K562 (cell line): ENCODE measurements around the gene UBR3. TPM values are rescaled to one million over a fixed set of nuclear protein-coding genes. Genes with fewer than 3 reads are reported as not detected.
A peak's percentile ranks its signal among the peaks of the same experiment; 100 is the strongest.
"Not testable (repeated sequence)": the region's sequence is repeated elsewhere in the genome, so short reads cannot be mapped to it uniquely, and the experiment has no call there.

Experiments
- ATAC-seq: fragments of 200-7000 bp; cut with Tn5 transposase; 3 replicates; pipeline ENCODE4 v1.9.1; 2020; ENCODE audit warnings: moderate library complexity
- BruUV-seq: library from RNA; stranded (reverse); fragments of 400-500 nt; replicated peaks from 2 replicates; lab custom pipeline; 2021; lab: Mats Ljungman, UMichigan
- CTCF ChIA-PET: fragments of 300-600 bp; formaldehyde crosslinking; extraction: SDS; loops from one replicate; lab custom pipeline; 2021; ENCODE audit warnings: low intra/inter-chr PET ratio; lab: Yijun Ruan, JAX
- POLR2A ChIA-PET: fragments of 300-600, 350-650 bp; sonication (Branson Sonifier 250); formaldehyde crosslinking; extraction: SDS; loops from one replicate; lab custom pipeline; 2021; ENCODE audit warnings: antibody characterized with exemption, inconsistent platforms; lab: Yijun Ruan, JAX
- DNase-seq, 4 experiments: peaks; one replicate each; pipeline versions ENCODE4 v3.0.0 to v3.0.0-alpha.2; 2011 to 2018; ENCODE audit warnings: low spot score in 3 of 4, mixed read lengths in 3 of 4; ENCODE audit errors: extremely low read depth in 1 of 4
- FAIRE-seq: peaks from 2 replicates; lab custom pipeline; 2011; peaks lifted over from hg19 to GRCh38; lab: Jason Lieb, UNC
- H2AFZ ChIP-seq: 2 replicates; pipeline ENCODE4 v1.6.0; 2011; ENCODE audit warnings: low read depth, low read length, control low read depth, inconsistent platforms
- H3K27ac ChIP-seq: fragments of 200-600 bp; 3 replicates; pipeline ENCODE4 v1.8.0; 2011; ENCODE audit warnings: low read depth, mild to moderate bottlenecking, control low read depth, inconsistent platforms, low read length, moderate library complexity, mixed read lengths; ENCODE audit errors: extremely low read depth
- H3K27me3 ChIP-seq, 2 experiments: fragments of 300-600 bp in 1 of 2; 2 replicates in 1 of 2; 3 replicates in 1 of 2; pipeline versions ENCODE4 v1.6.0 to v1.8.0; 2011; ENCODE audit warnings: inconsistent platforms in 2 of 2, low read length in 2 of 2, mild to moderate bottlenecking in 1 of 2, mixed read lengths in 1 of 2, moderate library complexity in 1 of 2; ENCODE audit not compliant: control insufficient read depth in 2 of 2, insufficient read depth in 2 of 2
- H3K36me3 ChIP-seq: fragments of 300-600 bp; 3 replicates; pipeline ENCODE4 v1.8.0; 2011; ENCODE audit warnings: mild to moderate bottlenecking, low read length, inconsistent platforms; ENCODE audit not compliant: control insufficient read depth, insufficient read depth
- H3K4me1 ChIP-seq, 2 experiments: fragments of 200-600 bp in 1 of 2; replicated peaks in 1 of 2; 2 replicates in 1 of 2; 3 replicates in 1 of 2; pipeline versions ENCODE4 v1.5.1 to v1.8.0; 2011; ENCODE audit warnings: inconsistent platforms in 2 of 2, low read length in 2 of 2, mild to moderate bottlenecking in 1 of 2, mixed read lengths in 1 of 2, moderate library complexity in 1 of 2; ENCODE audit not compliant: control insufficient read depth in 2 of 2, insufficient read depth in 2 of 2
- H3K4me2 ChIP-seq: 2 replicates; pipeline ENCODE4 v1.6.1; 2011; ENCODE audit warnings: low read length, control low read depth, inconsistent platforms, mixed read lengths; ENCODE audit not compliant: insufficient read depth
- H3K4me3 ChIP-seq: fragments of 200-600 bp; sonication (generic), shearing (Covaris generic); 2 replicates; pipeline ENCODE4 v1.5.1; 2016; ENCODE audit warnings: control low read depth, inconsistent platforms
- H3K79me2 ChIP-seq: fragments of 200-600 bp; 3 replicates; pipeline ENCODE4 v1.8.0; 2011; ENCODE audit warnings: low read length, inconsistent platforms; ENCODE audit not compliant: control insufficient read depth, insufficient read depth
- H3K9ac ChIP-seq, 2 experiments: 2 replicates each; pipeline versions ENCODE4 v1.6.0 to v1.6.1; 2011; ENCODE audit warnings: low read depth in 2 of 2, low read length in 2 of 2, control low read depth in 1 of 2, inconsistent platforms in 1 of 2, mild to moderate bottlenecking in 1 of 2, mixed read lengths in 1 of 2; ENCODE audit not compliant: insufficient read depth in 1 of 2
- H3K9me1 ChIP-seq: one replicate; pipeline ENCODE4 v1.6.0; 2011; ENCODE audit warnings: inconsistent platforms, mild to moderate bottlenecking, low read length, moderate library complexity; ENCODE audit not compliant: control insufficient read depth, insufficient read depth
- H3K9me3 ChIP-seq: replicated peaks from 2 replicates; pipeline ENCODE4 v1.5.1; 2011; ENCODE audit warnings: low read depth, low read length, inconsistent platforms; ENCODE audit not compliant: control insufficient read depth, insufficient read depth
- H4K20me1 ChIP-seq: replicated peaks from 2 replicates; pipeline ENCODE4 v1.6.1; 2011; ENCODE audit warnings: low read length, inconsistent platforms, mixed read lengths; ENCODE audit not compliant: control insufficient read depth, insufficient read depth
- CBFA2T3 ChIP-seq: fragments of 450-650 bp; IDR thresholded peaks from 2 replicates; pipeline ENCODE4 v1.6.1; 2017
- CC2D1A ChIP-seq: fragments of 450-650 bp; IDR thresholded peaks from 2 replicates; pipeline ENCODE4 v1.6.1; 2017; ENCODE audit warnings: mild to moderate bottlenecking
- DMBX1 ChIP-seq: fragments of 250-450 bp; sonication (Bioruptor Pico); IDR thresholded peaks from 2 replicates; pipeline ENCODE4 v1.8.0; 2022; ENCODE audit warnings: inconsistent platforms, mild to moderate bottlenecking, moderate library complexity, borderline replicate concordance
- KDM1A ChIP-seq, 2 experiments: fragments of 450-650 bp; IDR thresholded peaks; 2 replicates each; pipeline ENCODE4 v1.6.1; 2016; ENCODE audit warnings: mild to moderate bottlenecking in 2 of 2
- NCOR1 ChIP-seq: fragments of 450-650 bp; IDR thresholded peaks from 2 replicates; pipeline ENCODE4 v1.6.1; 2016; ENCODE audit warnings: mild to moderate bottlenecking, moderate library complexity
- NFIC ChIP-seq: fragments of 450-650 bp; IDR thresholded peaks from 2 replicates; pipeline ENCODE4 v1.6.1; 2017; ENCODE audit warnings: mild to moderate bottlenecking, inconsistent platforms
- NR2C1 ChIP-seq, 2 experiments: fragments of 450-650 bp; IDR thresholded peaks; 2 replicates each; pipeline ENCODE4 v1.6.1; 2017; ENCODE audit warnings: mild to moderate bottlenecking in 2 of 2, antibody characterized with exemption in 1 of 2, inconsistent platforms in 1 of 2, missing compliant biosample characterization in 1 of 2, missing genetic modification characterization in 1 of 2
- TAL1 ChIP-seq: fragments of 450-650 bp; IDR thresholded peaks from 2 replicates; pipeline ENCODE4 v1.6.1; 2016; ENCODE audit warnings: mild to moderate bottlenecking
- TRIM24 ChIP-seq, 2 experiments: fragments of 450-650 bp; IDR thresholded peaks; 2 replicates each; pipeline ENCODE4 v1.6.1; 2016
- WGBS: fragments of 100-300 bp; shearing (Covaris generic); methylation state at CpG from one replicate; pipeline ENCODE4 v1.1.6; 2016; ENCODE audit warnings: low coverage, mixed read lengths; ENCODE audit not compliant: insufficient coverage; ENCODE audit errors: missing lambda C conversion rate; 5-methylcytosine and 5-hydroxymethylcytosine counted together
- in situ Hi-C: fragments of 300-500 bp; cut with MboI; formaldehyde crosslinking; loops from 4 replicates; pipeline ENCODE4 v1.15.0; 2018; ENCODE audit warnings: inconsistent platforms, mixed read lengths
- intact Hi-C: fragments of 100-400 bp; cut with micrococcal nuclease; formaldehyde crosslinking; loops from 2 replicates; pipeline ENCODE4 v1.14.2; 2022
- polyA plus RNA-seq, 8 experiments: library from polyadenylated mRNA; depleted of rRNA in 4 of 8; stranded (reverse) in 5 of 8; unstranded in 3 of 8; fragments of >200 nt; fragmentation: Nextera tagmentation in 2 of 8; fragmentation: Illumina TruSeq in 1 of 8; extraction: Ambion mirVana in 2 of 8; extraction: Trizol in 1 of 8; gene quantifications; 2 replicates each; pipeline versions ENCODE4 v1.2.1 to v1.2.3, GENCODE V29; 2011 to 2014; ENCODE audit warnings: inconsistent platforms in 1 of 8, missing spikeins in 1 of 8
- total RNA-seq, 7 experiments: library from RNA; depleted of rRNA in 6 of 7; stranded (reverse); fragments of >200 nt in 6 of 7; fragmentation: Illumina TruSeq in 2 of 7; extraction: Trizol in 2 of 7; gene quantifications; 2 replicates each; pipeline versions ENCODE4 v1.2.1 to v1.2.3, GENCODE V29; 2011 to 2021; ENCODE audit warnings: low replicate concordance in 1 of 7
- TF ChIP-seq, protein P1 (sequence below): fragments of 450-650 bp; IDR thresholded peaks from 2 replicates; pipeline ENCODE4 v1.6.1; 2016; ENCODE audit warnings: mild to moderate bottlenecking
- TF ChIP-seq, protein P2 (sequence below): sonication (generic); formaldehyde crosslinking; IDR thresholded peaks from 2 replicates; pipeline ENCODE4 v1.8.1; 2023; ENCODE audit warnings: mild to moderate bottlenecking, missing genetic modification reagents
- TF ChIP-seq, protein P3 (sequence below), 2 experiments: fragments of 450-650 bp; conservative IDR thresholded peaks; 2 replicates each; pipeline ENCODE4 v1.6.1; 2017; ENCODE audit warnings: mild to moderate bottlenecking in 2 of 2, moderate library complexity in 2 of 2
- TF ChIP-seq, protein P4 (sequence below): fragments of 450-650 bp; IDR thresholded peaks from 2 replicates; pipeline ENCODE4 v1.6.1; 2016; ENCODE audit warnings: antibody characterized with exemption

UBR3 gene
- total and polyA plus RNA-seq, 9 of the 15 experiments (the other 6 are each of a cell fraction or from before 2014, with no cell fraction given) = 14.4 to 63.5 (median 40.4) TPM

DNA sequence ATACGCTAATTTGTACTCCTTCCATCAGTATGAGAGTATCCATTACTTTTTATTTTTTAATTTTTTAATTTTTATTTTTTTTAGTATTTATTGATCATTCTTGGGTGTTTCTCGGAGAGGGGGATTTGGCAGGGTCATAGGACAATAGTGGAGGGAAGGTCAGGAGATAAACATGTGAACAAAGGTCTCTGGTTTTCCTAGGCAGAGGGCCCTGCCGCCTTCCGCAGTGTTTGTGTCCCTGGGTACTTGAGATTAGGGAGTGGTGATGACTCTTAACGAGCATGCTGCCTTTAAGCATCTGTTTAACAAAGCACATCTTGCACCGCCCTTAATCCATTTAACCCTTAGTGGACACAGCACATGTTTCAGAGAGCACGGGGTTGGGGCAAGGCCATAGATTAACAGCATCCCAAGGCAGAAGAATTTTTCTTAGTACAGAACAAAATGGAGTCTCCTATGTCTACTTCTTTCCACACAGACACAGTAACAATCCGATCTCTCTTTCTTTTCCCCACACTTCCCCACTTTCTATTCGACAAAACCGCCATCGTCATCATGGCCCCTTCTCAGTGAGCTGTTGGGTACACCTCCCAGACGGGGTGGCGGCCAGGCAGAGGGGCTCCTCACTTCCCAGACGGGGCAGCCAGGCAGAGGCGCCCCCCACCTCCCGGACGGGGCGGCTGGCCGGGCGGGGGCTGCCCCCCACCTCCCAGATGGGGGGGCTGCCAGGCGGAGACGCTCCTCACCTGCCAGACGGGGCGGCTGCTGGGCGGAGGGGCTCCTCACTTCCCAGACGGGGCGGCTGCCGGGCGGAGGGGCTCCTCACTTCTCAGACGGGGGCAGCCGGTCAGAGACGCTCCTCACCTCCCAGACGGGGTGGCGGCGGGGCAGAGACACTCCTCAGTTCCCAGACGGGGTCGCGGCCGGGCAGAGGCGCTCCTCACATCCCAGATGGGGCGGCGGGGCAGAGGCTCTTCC is 28.3 kb downstream of the UBR3 start:
- H4K20me1 ChIP-seq, CTCF ChIA-PET, H2AFZ ChIP-seq, H3K9me3 ChIP-seq, intact Hi-C loops, ATAC-seq, H3K4me3 ChIP-seq, DNase-seq, H3K4me2 ChIP-seq, H3K9me1 ChIP-seq, BruUV-seq, POLR2A ChIA-PET, in situ Hi-C loops, FAIRE-seq, H3K27me3 ChIP-seq, H3K36me3 ChIP-seq, H3K9ac ChIP-seq: not testable (repeated sequence)
- Histone ChIP-seq H3K4me1 (peaks cover 15 to 16% of the 10 kb centered on the region in 2 experiments; a peak in 4 of 5 replicates), H3K27ac (peak overlapping the region; percentile 25; the same call in 1 of the 3 replicates), H3K79me2 (peaks cover 74% of the 10 kb centered on the region)
- 69% methylated on average over 15 of the region's 42 CpGs for WGBS
- TF ChIP-seq DMBX1 (CRISPR knock-in tag) (peak; percentile 70; the same call in 1 of the 2 replicates), TRIM24 (IDR thresholded peaks at IDR 0.05) (peak; percentile 55 to 62; a peak in 3 of 4 replicates), CC2D1A (peak; percentile 56; the same call in 1 of the 2 replicates), CBFA2T3 (peak; percentile 82), NFIC (peak; percentile 25; the same call in 1 of the 2 replicates), NR2C1 (IDR thresholded peaks at IDR 0.05) (peak; percentile 69), NR2C1 (tag; IDR thresholded peaks at IDR 0.05) (peak; percentile 40; the same call in 1 of the 2 replicates), KDM1A (IDR thresholded peaks at IDR 0.05) (0 out of 4 replicates have a peak, but pooled peaks of 1 of the 2 experiments have one; percentile 17), NCOR1 (peak; percentile 48; the same call in 1 of the 2 replicates), TAL1 (peak; percentile 58; the same call in 1 of the 2 replicates)
- TF ChIP-seq, protein P1, sequence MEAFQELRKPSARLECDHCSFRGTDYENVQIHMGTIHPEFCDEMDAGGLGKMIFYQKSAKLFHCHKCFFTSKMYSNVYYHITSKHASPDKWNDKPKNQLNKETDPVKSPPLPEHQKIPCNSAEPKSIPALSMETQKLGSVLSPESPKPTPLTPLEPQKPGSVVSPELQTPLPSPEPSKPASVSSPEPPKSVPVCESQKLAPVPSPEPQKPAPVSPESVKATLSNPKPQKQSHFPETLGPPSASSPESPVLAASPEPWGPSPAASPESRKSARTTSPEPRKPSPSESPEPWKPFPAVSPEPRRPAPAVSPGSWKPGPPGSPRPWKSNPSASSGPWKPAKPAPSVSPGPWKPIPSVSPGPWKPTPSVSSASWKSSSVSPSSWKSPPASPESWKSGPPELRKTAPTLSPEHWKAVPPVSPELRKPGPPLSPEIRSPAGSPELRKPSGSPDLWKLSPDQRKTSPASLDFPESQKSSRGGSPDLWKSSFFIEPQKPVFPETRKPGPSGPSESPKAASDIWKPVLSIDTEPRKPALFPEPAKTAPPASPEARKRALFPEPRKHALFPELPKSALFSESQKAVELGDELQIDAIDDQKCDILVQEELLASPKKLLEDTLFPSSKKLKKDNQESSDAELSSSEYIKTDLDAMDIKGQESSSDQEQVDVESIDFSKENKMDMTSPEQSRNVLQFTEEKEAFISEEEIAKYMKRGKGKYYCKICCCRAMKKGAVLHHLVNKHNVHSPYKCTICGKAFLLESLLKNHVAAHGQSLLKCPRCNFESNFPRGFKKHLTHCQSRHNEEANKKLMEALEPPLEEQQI = peak; percentile 75; the same call in 1 of the 2 replicates
- TF ChIP-seq, protein P2, sequence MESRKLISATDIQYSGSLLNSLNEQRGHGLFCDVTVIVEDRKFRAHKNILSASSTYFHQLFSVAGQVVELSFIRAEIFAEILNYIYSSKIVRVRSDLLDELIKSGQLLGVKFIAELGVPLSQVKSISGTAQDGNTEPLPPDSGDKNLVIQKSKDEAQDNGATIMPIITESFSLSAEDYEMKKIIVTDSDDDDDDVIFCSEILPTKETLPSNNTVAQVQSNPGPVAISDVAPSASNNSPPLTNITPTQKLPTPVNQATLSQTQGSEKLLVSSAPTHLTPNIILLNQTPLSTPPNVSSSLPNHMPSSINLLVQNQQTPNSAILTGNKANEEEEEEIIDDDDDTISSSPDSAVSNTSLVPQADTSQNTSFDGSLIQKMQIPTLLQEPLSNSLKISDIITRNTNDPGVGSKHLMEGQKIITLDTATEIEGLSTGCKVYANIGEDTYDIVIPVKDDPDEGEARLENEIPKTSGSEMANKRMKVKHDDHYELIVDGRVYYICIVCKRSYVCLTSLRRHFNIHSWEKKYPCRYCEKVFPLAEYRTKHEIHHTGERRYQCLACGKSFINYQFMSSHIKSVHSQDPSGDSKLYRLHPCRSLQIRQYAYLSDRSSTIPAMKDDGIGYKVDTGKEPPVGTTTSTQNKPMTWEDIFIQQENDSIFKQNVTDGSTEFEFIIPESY (CRISPR knock-in tag) = peak; percentile 86
- TF ChIP-seq, protein P3, sequence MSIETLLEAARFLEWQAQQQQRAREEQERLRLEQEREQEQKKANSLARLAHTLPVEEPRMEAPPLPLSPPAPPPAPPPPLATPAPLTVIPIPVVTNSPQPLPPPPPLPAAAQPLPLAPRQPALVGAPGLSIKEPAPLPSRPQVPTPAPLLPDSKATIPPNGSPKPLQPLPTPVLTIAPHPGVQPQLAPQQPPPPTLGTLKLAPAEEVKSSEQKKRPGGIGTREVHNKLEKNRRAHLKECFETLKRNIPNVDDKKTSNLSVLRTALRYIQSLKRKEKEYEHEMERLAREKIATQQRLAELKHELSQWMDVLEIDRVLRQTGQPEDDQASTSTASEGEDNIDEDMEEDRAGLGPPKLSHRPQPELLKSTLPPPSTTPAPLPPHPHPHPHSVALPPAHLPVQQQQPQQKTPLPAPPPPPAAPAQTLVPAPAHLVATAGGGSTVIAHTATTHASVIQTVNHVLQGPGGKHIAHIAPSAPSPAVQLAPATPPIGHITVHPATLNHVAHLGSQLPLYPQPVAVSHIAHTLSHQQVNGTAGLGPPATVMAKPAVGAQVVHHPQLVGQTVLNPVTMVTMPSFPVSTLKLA (conservative IDR thresholded peaks at IDR 0.05) = peak; percentile 27 to 37; a peak in 1 of 4 replicates
- TF ChIP-seq, protein P4, sequence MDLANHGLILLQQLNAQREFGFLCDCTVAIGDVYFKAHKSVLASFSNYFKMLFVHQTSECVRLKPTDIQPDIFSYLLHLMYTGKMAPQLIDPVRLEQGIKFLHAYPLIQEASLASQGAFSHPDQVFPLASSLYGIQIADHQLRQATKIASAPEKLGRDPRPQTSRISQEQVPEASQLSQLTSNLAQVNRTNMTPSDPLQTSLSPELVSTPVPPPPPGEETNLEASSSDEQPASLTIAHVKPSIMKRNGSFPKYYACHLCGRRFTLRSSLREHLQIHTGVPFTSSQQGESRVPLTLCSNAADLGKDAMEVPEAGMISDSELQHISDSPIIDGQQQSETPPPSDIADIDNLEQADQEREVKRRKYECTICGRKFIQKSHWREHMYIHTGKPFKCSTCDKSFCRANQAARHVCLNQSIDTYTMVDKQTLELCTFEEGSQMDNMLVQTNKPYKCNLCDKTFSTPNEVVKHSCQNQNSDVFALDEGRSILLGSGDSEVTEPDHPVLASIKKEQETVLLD = 0 out of 2 replicates have a peak, but pooled peaks have one; percentile 29
